ENCODE results near the gene PRSS38. TPM values are rescaled to one million over a fixed set of nuclear protein-coding genes. Genes with fewer than 3 reads are reported as not detected.

Gene PRSS38
- total and polyA plus RNA-seq, 7 experiments from 2014 or later, result not detected

GRCh38 chr1:227773558-227773957 lies 41.9 kb upstream of the PRSS38 start:
- intact Hi-C loops (cut with micrococcal nuclease), result no loop called here
- H3K9me3 ChIP-seq (ENCODE audit: control insufficient read depth in 2 of 3, low read length in 3 of 3), result no peaks in the 10 kb centered on the region
- H3K36me3 ChIP-seq (ENCODE audit: control insufficient read depth in 2 of 3, insufficient read depth in 3 of 3, low read length in 3 of 3), result peaks cover 0 to 34% (median 0%) of the 10 kb centered on the region in 3 experiments
- peak overlapping the region in 4 of 10 donors; percentile 47 to 71 (median 54) for H3K4me3 Mint-ChIP-seq
- ChIA-PET POLR2A (interaction anchor here (0.9 kb wide), 1 partner anchor 198 kb away, joined by 3 read pairs; no protein-coding TSS in a partner anchor), CTCF (no interaction called here)
- no peak overlapping the region for H3K4me3 ChIP-seq (ENCODE audit: low read length)
- H3K36me3 Mint-ChIP-seq, result peaks cover 10 to 31% (median 17%) of the 10 kb centered on the region in 5 donors
- no peak overlapping the region for H3K27ac ChIP-seq (ENCODE audit: low read depth, low read length)
- H3K9me3 Mint-ChIP-seq, result no peaks in the 10 kb centered on the region
- no peaks in the 10 kb centered on the region for H3K27me3 ChIP-seq (ENCODE audit: control insufficient read depth in 2 of 2, insufficient read depth in 2 of 2, low read length in 2 of 2)
- no peak for ATAC-seq
- no peaks in the 10 kb centered on the region for H3K27me3 Mint-ChIP-seq
- no peak for DNase-seq
- peaks cover 11 to 28% of the 10 kb centered on the region in 2 donors for H3K4me1 ChIP-seq (ENCODE audit: control insufficient read depth in 2 of 2, insufficient read depth in 2 of 2, low read length in 2 of 2)
- peak overlapping the region in 7 of 9 donors; percentile 23 to 97 (median 83) for H3K27ac Mint-ChIP-seq
- peaks cover 11 to 28% (median 24%) of the 10 kb centered on the region in 7 donors for H3K4me1 Mint-ChIP-seq

- Histone ChIP-seq H3K27ac (ENCODE audit: low read depth, low read length) (no peak overlapping the region), H3K36me3 (ENCODE audit: control insufficient read depth in 2 of 3, insufficient read depth in 3 of 3, low read length in 3 of 3) (peaks cover 0 to 27% (median 0%) of the 10 kb centered on the region in 3 experiments), H3K4me1 (ENCODE audit: control insufficient read depth in 2 of 2, insufficient read depth in 2 of 2, low read length in 2 of 2) (peaks cover 11 to 26% of the 10 kb centered on the region in 2 donors), H3K4me3 (ENCODE audit: low read length) (no peak overlapping the region), H3K9me3 (ENCODE audit: control insufficient read depth in 2 of 3, low read length in 3 of 3) (no peaks in the 10 kb centered on the region), H3K27me3 (ENCODE audit: control insufficient read depth in 2 of 2, insufficient read depth in 2 of 2, low read length in 2 of 2) (no peaks in the 10 kb centered on the region)
- no peaks in the 10 kb centered on the region for H3K9me3 Mint-ChIP-seq
- H3K27ac Mint-ChIP-seq, result peak overlapping the region; percentile 23 to 97 (median 83)
- ChIA-PET POLR2A (interaction anchor here (0.9 kb wide), 1 partner anchor 197 kb away, joined by 3 read pairs; no protein-coding TSS in a partner anchor), CTCF (interaction anchor here (1.3 kb wide), 1 partner anchor 11 kb away, joined by 4 read pairs; no protein-coding TSS in a partner anchor)
- ATAC-seq (peak; percentile 77), DNase-seq (peak in 6 of 9 donors; percentile 49 to 63 (median 59))
- H3K27me3 Mint-ChIP-seq, result no peaks in the 10 kb centered on the region
- peak overlapping the region; percentile 21 to 77 (median 43) for H3K4me3 Mint-ChIP-seq
- H3K36me3 Mint-ChIP-seq, result peaks cover 5 to 24% (median 12%) of the 10 kb centered on the region in 5 donors
- peaks cover 11 to 28% (median 24%) of the 10 kb centered on the region in 7 donors for H3K4me1 Mint-ChIP-seq
- intact Hi-C loops (cut with micrococcal nuclease), result loop anchor here in 1 of 2 donors (1.0 kb wide), 1 partner anchor 8 kb away; no protein-coding TSS in a partner anchor
These were observed 41.3 kb upstream of the PRSS38 start for GRCh38 chr1:227774051-227774731.

GRCh38 chr1:227774821-227775661 lies 40.4 kb upstream of the PRSS38 start:
- Mint-ChIP-seq H3K9me3 (no peaks in the 10 kb centered on the region), H3K27me3 (no peaks in the 10 kb centered on the region), H3K4me1 (peaks cover 11 to 28% (median 24%) of the 10 kb centered on the region in 7 donors), H3K27ac (peak overlapping the region in 3 of 9 donors; percentile 72 to 97 (median 83)), H3K36me3 (peaks cover 5 to 23% (median 12%) of the 10 kb centered on the region in 5 donors), H3K4me3 (peak overlapping the region in 1 of 10 donors; percentile 41)
- no peak overlapping the region for H3K4me3 ChIP-seq (ENCODE audit: low read length)
- intact Hi-C loops (cut with micrococcal nuclease), result loop anchor here in 1 of 2 donors (1.0 kb wide), 1 partner anchor 9 kb away; no protein-coding TSS in a partner anchor
- no peaks in the 10 kb centered on the region for H3K9me3 ChIP-seq (ENCODE audit: control insufficient read depth in 2 of 3, low read length in 3 of 3)
- H3K27me3 ChIP-seq (ENCODE audit: control insufficient read depth in 2 of 2, insufficient read depth in 2 of 2, low read length in 2 of 2), result no peaks in the 10 kb centered on the region
- ChIA-PET CTCF (interaction anchor here (0.8 to 1.3 kb wide), 2 partner anchors 12 to 13 kb away, joined by 4 read pairs; no protein-coding TSS in a partner anchor), POLR2A (no interaction called here)
- peaks cover 11 to 26% of the 10 kb centered on the region in 2 donors for H3K4me1 ChIP-seq (ENCODE audit: control insufficient read depth in 2 of 2, insufficient read depth in 2 of 2, low read length in 2 of 2)
- DNase-seq (no peak), ATAC-seq (no peak)
- H3K36me3 ChIP-seq (ENCODE audit: control insufficient read depth in 2 of 3, insufficient read depth in 3 of 3, low read length in 3 of 3), result peaks cover 0 to 19% (median 0%) of the 10 kb centered on the region in 3 experiments
- no peak overlapping the region for H3K27ac ChIP-seq (ENCODE audit: low read depth, low read length)

- Histone ChIP-seq H3K27me3 (ENCODE audit: control insufficient read depth in 2 of 2, insufficient read depth in 2 of 2, low read length in 2 of 2) (no peaks in the 10 kb centered on the region), H3K9me3 (ENCODE audit: control insufficient read depth in 2 of 3, low read length in 3 of 3) (no peaks in the 10 kb centered on the region), H3K4me1 (ENCODE audit: control insufficient read depth in 2 of 2, insufficient read depth in 2 of 2, low read length in 2 of 2) (peaks cover 11 to 26% of the 10 kb centered on the region in 2 donors), H3K27ac (ENCODE audit: low read depth, low read length) (no peak overlapping the region), H3K36me3 (ENCODE audit: control insufficient read depth in 2 of 3, insufficient read depth in 3 of 3, low read length in 3 of 3) (peaks cover 0 to 24% (median 0%) of the 10 kb centered on the region in 3 experiments), H3K4me3 (ENCODE audit: low read length) (no peak overlapping the region)
- Mint-ChIP-seq H3K9me3 (no peaks in the 10 kb centered on the region), H3K4me3 (no peak overlapping the region), H3K36me3 (peaks cover 0 to 18% (median 10%) of the 10 kb centered on the region in 5 donors), H3K27ac (no peak overlapping the region), H3K4me1 (peaks cover 11 to 27% (median 22%) of the 10 kb centered on the region in 7 donors), H3K27me3 (no peaks in the 10 kb centered on the region)
- DNase-seq (no peak), ATAC-seq (no peak)
- POLR2A ChIA-PET, result interaction anchor here (1.2 kb wide), 1 partner anchor 12 kb away, joined by 3 read pairs; no protein-coding TSS in a partner anchor
- intact Hi-C loops (cut with micrococcal nuclease), result no loop called here
- CTCF ChIA-PET, result no interaction called here
These were observed 39.6 kb upstream of the PRSS38 start for GRCh38 chr1:227775841-227776240.

- Histone ChIP-seq H3K27ac (ENCODE audit: low read depth, low read length) (no peak overlapping the region), H3K27me3 (ENCODE audit: control insufficient read depth in 2 of 2, insufficient read depth in 2 of 2, low read length in 2 of 2) (no peaks in the 10 kb centered on the region), H3K4me1 (ENCODE audit: control insufficient read depth in 2 of 2, insufficient read depth in 2 of 2, low read length in 2 of 2) (peaks cover 11 to 26% of the 10 kb centered on the region in 2 donors), H3K36me3 (ENCODE audit: control insufficient read depth in 2 of 3, insufficient read depth in 3 of 3, low read length in 3 of 3) (peaks cover 0 to 29% (median 3%) of the 10 kb centered on the region in 3 experiments), H3K9me3 (ENCODE audit: control insufficient read depth in 2 of 3, low read length in 3 of 3) (no peaks in the 10 kb centered on the region), H3K4me3 (ENCODE audit: low read length) (no peak overlapping the region)
- Mint-ChIP-seq H3K27me3 (no peaks in the 10 kb centered on the region), H3K4me1 (peaks cover 11 to 27% (median 22%) of the 10 kb centered on the region in 7 donors), H3K27ac (peak overlapping the region in 1 of 9 donors; percentile 23), H3K4me3 (no peak overlapping the region), H3K9me3 (no peaks in the 10 kb centered on the region), H3K36me3 (peaks cover 0 to 21% (median 10%) of the 10 kb centered on the region in 5 donors)
- intact Hi-C loops (cut with micrococcal nuclease), result no loop called here
- ChIA-PET POLR2A (interaction anchor here (1.2 kb wide), 1 partner anchor 11 kb away, joined by 3 read pairs; no protein-coding TSS in a partner anchor), CTCF (no interaction called here)
- ATAC-seq, result no peak
- DNase-seq, result no peak
These were observed 39.1 kb upstream of the PRSS38 start for GRCh38 chr1:227776331-227776771.

GRCh38 chr1:227777156-227777555 lies 38.3 kb upstream of the PRSS38 start:
- ATAC-seq, result no peak
- no peaks in the 10 kb centered on the region for H3K27me3 ChIP-seq (ENCODE audit: control insufficient read depth in 2 of 2, insufficient read depth in 2 of 2, low read length in 2 of 2)
- CTCF ChIA-PET, result no interaction called here

More at GRCh38 chr1:227777156-227777555, 38.3 kb upstream of the PRSS38 start:
- Mint-ChIP-seq H3K27me3 (no peaks in the 10 kb centered on the region), H3K36me3 (peaks cover 0 to 23% (median 10%) of the 10 kb centered on the region in 5 donors), H3K9me3 (no peaks in the 10 kb centered on the region), H3K27ac (no peak overlapping the region), H3K4me1 (peaks cover 11 to 26% (median 22%) of the 10 kb centered on the region in 7 donors), H3K4me3 (no peak overlapping the region)
- Histone ChIP-seq H3K4me1 (ENCODE audit: control insufficient read depth in 2 of 2, insufficient read depth in 2 of 2, low read length in 2 of 2) (peaks cover 11 to 26% of the 10 kb centered on the region in 2 donors), H3K27ac (ENCODE audit: low read depth, low read length) (no peak overlapping the region), H3K36me3 (ENCODE audit: control insufficient read depth in 2 of 3, insufficient read depth in 3 of 3, low read length in 3 of 3) (peaks cover 0 to 31% (median 3%) of the 10 kb centered on the region in 3 experiments), H3K4me3 (ENCODE audit: low read length) (no peak overlapping the region), H3K9me3 (ENCODE audit: control insufficient read depth in 2 of 3, low read length in 3 of 3) (no peaks in the 10 kb centered on the region)
- intact Hi-C loops (cut with micrococcal nuclease), result no loop called here
- DNase-seq, result no peak
- POLR2A ChIA-PET, result interaction anchor here (1.2 to 1.5 kb wide), 2 partner anchors 11 to 13 kb away, joined by 3 read pairs; no protein-coding TSS in a partner anchor

Data from naive thymus-derived CD4-positive, alpha-beta T cell (primary cell).